ENCODE measurements around the gene ETS2. TPM values are rescaled to one million over a fixed set of nuclear protein-coding genes. Genes with fewer than 3 reads are reported as not detected.

Gene ETS2
- polyA plus RNA-seq, 3 donors, result 54.2 to 150 (median 59.5) TPM

- 52% methylated on average over 4 of the region's 18 CpGs for WGBS (ENCODE audit: insufficient coverage)
- Histone ChIP-seq H3K36me3 (replicated peaks in 1 of 2; ENCODE audit: control insufficient read depth in 1 of 2, insufficient read depth in 2 of 2, low read length in 2 of 2) (no peaks in the 10 kb centered on the region), H3K27me3 (ENCODE audit: control insufficient read depth in 2 of 2, insufficient read depth in 2 of 2, low read length in 2 of 2) (no peaks in the 10 kb centered on the region), H4K20me1 (ENCODE audit: insufficient read depth, low read length) (no peaks in the 10 kb centered on the region), H3K4me3 (replicated peaks in 1 of 3; ENCODE audit: low read depth in 2 of 3, low read length in 3 of 3) (no peak overlapping the region), H2AFZ (ENCODE audit: insufficient read depth, low read depth, low read length, poor library complexity, severe bottlenecking) (peak overlapping the region; percentile 26), H3K4me1 (ENCODE audit: control insufficient read depth in 1 of 2, insufficient read depth in 2 of 2, low read length in 2 of 2) (peaks cover 17 to 19% of the 10 kb centered on the region in 2 donors), H3K27ac (ENCODE audit: low read depth in 1 of 2, low read length in 2 of 2) (peak overlapping the region; percentile 32 to 68), H3K4me2 (replicated peaks; ENCODE audit: extremely low read depth, low read length, poor library complexity, severe bottlenecking) (no peak overlapping the region), H3K9me3 (replicated peaks in 1 of 2; ENCODE audit: control insufficient read depth in 1 of 2, insufficient read depth in 1 of 2, low read length in 2 of 2) (peaks cover 0 to 1% of the 10 kb centered on the region in 2 donors), H3K79me2 (ENCODE audit: insufficient read depth, low read length) (no peaks in the 10 kb centered on the region), H3K9ac (ENCODE audit: insufficient read depth, low read length, poor library complexity, severe bottlenecking) (no peak overlapping the region)
- TF ChIP-seq, protein P1, sequence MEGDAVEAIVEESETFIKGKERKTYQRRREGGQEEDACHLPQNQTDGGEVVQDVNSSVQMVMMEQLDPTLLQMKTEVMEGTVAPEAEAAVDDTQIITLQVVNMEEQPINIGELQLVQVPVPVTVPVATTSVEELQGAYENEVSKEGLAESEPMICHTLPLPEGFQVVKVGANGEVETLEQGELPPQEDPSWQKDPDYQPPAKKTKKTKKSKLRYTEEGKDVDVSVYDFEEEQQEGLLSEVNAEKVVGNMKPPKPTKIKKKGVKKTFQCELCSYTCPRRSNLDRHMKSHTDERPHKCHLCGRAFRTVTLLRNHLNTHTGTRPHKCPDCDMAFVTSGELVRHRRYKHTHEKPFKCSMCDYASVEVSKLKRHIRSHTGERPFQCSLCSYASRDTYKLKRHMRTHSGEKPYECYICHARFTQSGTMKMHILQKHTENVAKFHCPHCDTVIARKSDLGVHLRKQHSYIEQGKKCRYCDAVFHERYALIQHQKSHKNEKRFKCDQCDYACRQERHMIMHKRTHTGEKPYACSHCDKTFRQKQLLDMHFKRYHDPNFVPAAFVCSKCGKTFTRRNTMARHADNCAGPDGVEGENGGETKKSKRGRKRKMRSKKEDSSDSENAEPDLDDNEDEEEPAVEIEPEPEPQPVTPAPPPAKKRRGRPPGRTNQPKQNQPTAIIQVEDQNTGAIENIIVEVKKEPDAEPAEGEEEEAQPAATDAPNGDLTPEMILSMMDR (IDR thresholded peaks at IDR 0.05), result no peak
- no peak overlapping the region for H3K4me3 Mint-ChIP-seq
- peak; percentile 47 to 71 (median 51) for DNase-seq
- peak overlapping the region; percentile 48 to 90 (median 81) for H3K27ac Mint-ChIP-seq
- peaks cover 33% of the 10 kb centered on the region for H3K4me1 Mint-ChIP-seq
- H3K9me3 Mint-ChIP-seq, result peaks cover 0 to 2% (median 1%) of the 10 kb centered on the region in 7 donors
- H3K27me3 Mint-ChIP-seq (ENCODE audit: low read depth in 3 of 3), result no peaks in the 10 kb centered on the region
- intact Hi-C loops (cut with micrococcal nuclease), result no loop called here
- H3K36me3 Mint-ChIP-seq, result no peaks in the 10 kb centered on the region
These were observed 32.3 kb upstream of the ETS2 start for GRCh38 chr21:38773099-38774061.

DNA sequence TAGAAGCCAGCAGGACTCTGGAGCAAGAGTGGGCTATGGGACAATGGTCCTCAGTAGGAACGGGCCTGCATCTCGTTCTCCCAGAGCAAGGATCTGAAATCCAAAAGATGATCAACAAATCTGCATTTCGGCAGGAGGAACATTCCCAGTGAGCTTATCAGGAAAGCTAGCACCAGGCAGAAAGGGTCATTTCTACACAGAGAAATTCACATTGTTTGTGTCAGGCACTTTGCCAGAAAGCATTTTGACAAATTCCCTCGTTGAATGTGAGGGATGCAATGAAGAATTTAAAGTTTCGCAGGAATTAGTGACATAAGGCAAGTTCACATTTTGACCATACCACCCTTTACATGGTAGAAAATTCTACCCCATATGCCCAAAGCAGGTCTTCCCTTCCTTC lies 31.6 kb upstream of the ETS2 start:
- H3K4me1 ChIP-seq (ENCODE audit: control insufficient read depth in 1 of 2, insufficient read depth in 2 of 2, low read length in 2 of 2), result peaks cover 17% of the 10 kb centered on the region in 2 donors
- peaks cover 0 to 6% of the 10 kb centered on the region in 2 donors for H3K9me3 ChIP-seq (replicated peaks in 1 of 2; ENCODE audit: control insufficient read depth in 1 of 2, insufficient read depth in 1 of 2, low read length in 2 of 2)
- peaks cover 27% of the 10 kb centered on the region for H3K4me1 Mint-ChIP-seq
- no CpG with 5 or more reads among the region's 5 CpGs for WGBS (ENCODE audit: insufficient coverage)
- H3K27ac Mint-ChIP-seq, result no peak overlapping the region
- no peak overlapping the region for H3K27ac ChIP-seq (ENCODE audit: low read depth in 1 of 2, low read length in 2 of 2)
- H3K9me3 Mint-ChIP-seq, result peaks cover 5 to 8% (median 6%) of the 10 kb centered on the region in 7 donors
- no peak for DNase-seq
- no peaks in the 10 kb centered on the region for H3K79me2 ChIP-seq (ENCODE audit: insufficient read depth, low read length)
- H3K9ac ChIP-seq (ENCODE audit: insufficient read depth, low read length, poor library complexity, severe bottlenecking), result no peak overlapping the region
- no peaks in the 10 kb centered on the region for H3K27me3 ChIP-seq (ENCODE audit: control insufficient read depth in 2 of 2, insufficient read depth in 2 of 2, low read length in 2 of 2)
- TF ChIP-seq, protein P1 (IDR thresholded peaks at IDR 0.05), result no peak
- no peaks in the 10 kb centered on the region for H4K20me1 ChIP-seq (ENCODE audit: insufficient read depth, low read length)
- H3K4me2 ChIP-seq (replicated peaks; ENCODE audit: extremely low read depth, low read length, poor library complexity, severe bottlenecking), result no peak overlapping the region
- no peak overlapping the region for H3K4me3 Mint-ChIP-seq
- no peaks in the 10 kb centered on the region for H3K36me3 Mint-ChIP-seq
- H3K4me3 ChIP-seq (replicated peaks in 1 of 3; ENCODE audit: low read depth in 2 of 3, low read length in 3 of 3), result no peak overlapping the region
- H2AFZ ChIP-seq (ENCODE audit: insufficient read depth, low read depth, low read length, poor library complexity, severe bottlenecking), result no peak overlapping the region
- H3K36me3 ChIP-seq (replicated peaks in 1 of 2; ENCODE audit: control insufficient read depth in 1 of 2, insufficient read depth in 2 of 2, low read length in 2 of 2), result no peaks in the 10 kb centered on the region
- intact Hi-C loops (cut with micrococcal nuclease), result no loop called here
- peaks cover 1% of the 10 kb centered on the region in 3 donors for H3K27me3 Mint-ChIP-seq (ENCODE audit: low read depth in 3 of 3)
